Fibroblast of skin of left quadriceps (primary cell): ENCODE results near the gene SPIB.

Experiments
- DNase-seq, 2 experiments: peaks; one replicate each; pipeline ENCODE4 v3.0.0-alpha.2; 2013; ENCODE audit warnings: low read depth in 2 of 2

Gene SPIB

GRCh38 chr19:50419022-50419579 lies 363 bp downstream of the SPIB start:
- DNase-seq, result no peak

GRCh38 chr19:50419580-50420035 lies 870 bp downstream of the SPIB start:
- DNase-seq, result no peak

- no peak for DNase-seq
Observed at GRCh38 chr19:50420127-50420526, 1.4 kb downstream of the SPIB start.

- no peak for DNase-seq
Observed at GRCh38 chr19:50420808-50421207, 2.1 kb downstream of the SPIB start.

GRCh38 chr19:50422397-50423278 lies 3.9 kb downstream of the SPIB start:
- no peak for DNase-seq

GRCh38 chr19:50423279-50424113 lies 4.8 kb downstream of the SPIB start:
- no peak for DNase-seq

GRCh38 chr19:50425581-50425980 lies 6.8 kb downstream of the SPIB start:
- DNase-seq, result no peak

- no peak for DNase-seq
Observed at GRCh38 chr19:50427318-50427925, 8.7 kb downstream of the SPIB start.

- peak; percentile 11 to 25 for DNase-seq
Observed at GRCh38 chr19:50427997-50428425, 9.3 kb downstream of the SPIB start.

- DNase-seq, result no peak
Observed at GRCh38 chr19:50428772-50429463, 10.2 kb downstream of the SPIB start.

- DNase-seq, result no peak
Observed at GRCh38 chr19:50430888-50431342, 12.2 kb downstream of the SPIB start.

- DNase-seq, result peak; percentile 22 to 32
Observed at GRCh38 chr19:50431343-50432220, 12.8 kb downstream of the SPIB start.

- DNase-seq, result no peak
Observed at GRCh38 chr19:50432221-50433028, 13.7 kb downstream of the SPIB start, which contains the start of gene MYBPC2. Gene MYBPC2 (plus strand): TSS chr19:50432892. CDS start chr19:50432954, 62 bp downstream.

GRCh38 chr19:50433201-50434180 lies 14.8 kb downstream of the SPIB start:
- DNase-seq, result no peak

- DNase-seq, result no peak
Observed at GRCh38 chr19:50434525-50434924, 15.8 kb downstream of the SPIB start.

GRCh38 chr19:50435221-50435620 lies 16.5 kb downstream of the SPIB start:
- no peak for DNase-seq

GRCh38 chr19:50435627-50436026 lies 16.9 kb downstream of the SPIB start:
- no peak for DNase-seq
